Lower leg skin (tissue), 3 donors: ENCODE data around the gene MTNR1A.

Experiments used
- CTCF ChIP-seq, 3 donors: fragments of 450-650 bp; IDR thresholded peaks; one replicate each; pipeline ENCODE4 v1.5.1; 2016; ENCODE audit warnings: antibody characterized with exemption in 3 of 3, mild to moderate bottlenecking in 3 of 3, moderate library complexity in 2 of 3
- POLR2A ChIP-seq, 2 donors: fragments of 450-650 bp; IDR thresholded peaks; one replicate each; pipeline ENCODE4 v1.6.1; 2016 to 2017; ENCODE audit warnings: antibody characterized with exemption in 2 of 2, mild to moderate bottlenecking in 1 of 2, moderate library complexity in 1 of 2

GRCh38 chr4:186561748-186562147 lies 6.4 kb upstream of the MTNR1A start:
- no peak for TF ChIP-seq POLR2A (IDR thresholded peaks at IDR 0.05)
- no peak for TF ChIP-seq CTCF (IDR thresholded peaks at IDR 0.05)
